Raji (cell line): Measurements from ENCODE around the gene FDXR.

ENCODE experiments used
- POLR2A ChIP-seq: IDR thresholded peaks from 2 replicates; pipeline ENCODE4 v1.6.1; 2011; ENCODE audit warnings: low read depth, low read length, control low read depth; ENCODE audit not compliant: insufficient read depth

The FDXR gene

DNA sequence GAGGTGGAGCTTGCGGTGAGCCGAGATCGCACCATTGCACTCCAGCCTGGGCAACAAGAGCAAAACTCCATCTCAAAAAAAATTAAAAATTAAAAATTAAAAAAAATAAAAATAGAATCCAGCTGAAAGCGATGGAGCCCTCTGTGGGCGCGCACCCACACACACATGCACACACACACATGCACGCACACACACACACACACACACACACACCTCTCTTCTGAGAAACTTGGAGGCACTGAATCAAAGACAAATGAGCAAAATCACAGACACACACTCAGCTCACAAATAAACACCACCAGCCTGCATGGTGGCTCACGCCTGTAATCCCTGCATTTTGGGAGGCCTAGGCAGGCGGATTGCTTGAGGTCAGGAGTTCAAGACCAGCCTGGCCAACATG, 30.2 kb upstream of the FDXR start:
- TF ChIP-seq POLR2A = no peak

DNA sequence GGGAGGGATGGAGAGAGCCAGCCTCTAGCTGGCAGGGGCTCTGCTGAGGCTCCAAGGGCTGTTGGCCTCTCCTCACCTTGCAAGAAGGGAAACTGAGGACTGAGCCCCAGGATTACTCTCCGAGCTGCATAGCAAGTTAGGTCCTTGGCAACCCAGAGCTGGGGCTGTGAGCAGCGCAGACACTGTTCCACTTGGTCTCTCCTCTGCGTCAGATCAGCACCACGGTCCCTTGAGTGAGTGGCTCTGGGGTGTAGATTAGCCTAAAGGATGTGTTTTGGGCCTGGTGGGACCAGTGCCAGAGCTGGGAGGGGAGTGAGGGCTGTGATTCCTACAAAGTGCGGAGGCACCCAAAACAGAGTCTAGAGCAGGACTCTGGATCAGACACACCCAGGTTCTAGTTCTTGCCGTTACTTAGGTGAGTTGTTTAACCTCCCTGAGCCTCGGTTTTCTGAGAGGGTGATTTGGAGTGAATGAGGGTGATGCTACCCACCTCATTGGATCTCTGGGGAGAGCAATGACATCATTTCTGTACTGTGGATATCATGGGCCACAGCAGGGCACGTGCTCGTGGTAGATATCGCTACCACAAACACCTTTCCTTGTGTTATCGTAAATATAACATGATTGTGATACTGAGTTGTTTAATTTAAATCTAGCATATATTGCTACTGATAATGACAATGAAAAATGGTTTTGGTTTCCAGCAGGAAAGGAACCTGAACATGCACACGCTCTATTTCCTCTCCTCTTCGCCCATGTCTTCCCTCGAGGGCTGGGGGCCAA, 28.8 kb upstream of the FDXR start:
- no peak for TF ChIP-seq POLR2A

DNA sequence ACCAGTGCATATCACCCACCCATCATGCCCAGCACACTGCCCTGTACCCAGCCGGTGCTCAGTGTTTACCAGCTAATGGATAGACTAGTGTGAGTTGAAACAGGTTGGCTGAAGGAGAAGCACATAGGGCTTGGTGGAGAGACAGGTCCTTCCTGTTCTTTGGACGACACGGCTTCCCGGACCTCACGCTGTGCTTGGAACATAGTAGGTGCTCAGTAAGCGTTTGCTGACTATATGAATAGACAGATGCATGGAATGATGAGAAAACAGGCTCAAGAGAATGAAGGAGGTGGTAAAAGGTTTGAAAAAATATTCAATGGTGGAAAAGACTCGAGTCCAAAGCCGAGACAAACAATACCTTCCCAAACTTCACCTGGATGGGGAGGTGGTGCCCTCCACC, 27.4 kb upstream of the FDXR start:
- TF ChIP-seq POLR2A = no peak

DNA sequence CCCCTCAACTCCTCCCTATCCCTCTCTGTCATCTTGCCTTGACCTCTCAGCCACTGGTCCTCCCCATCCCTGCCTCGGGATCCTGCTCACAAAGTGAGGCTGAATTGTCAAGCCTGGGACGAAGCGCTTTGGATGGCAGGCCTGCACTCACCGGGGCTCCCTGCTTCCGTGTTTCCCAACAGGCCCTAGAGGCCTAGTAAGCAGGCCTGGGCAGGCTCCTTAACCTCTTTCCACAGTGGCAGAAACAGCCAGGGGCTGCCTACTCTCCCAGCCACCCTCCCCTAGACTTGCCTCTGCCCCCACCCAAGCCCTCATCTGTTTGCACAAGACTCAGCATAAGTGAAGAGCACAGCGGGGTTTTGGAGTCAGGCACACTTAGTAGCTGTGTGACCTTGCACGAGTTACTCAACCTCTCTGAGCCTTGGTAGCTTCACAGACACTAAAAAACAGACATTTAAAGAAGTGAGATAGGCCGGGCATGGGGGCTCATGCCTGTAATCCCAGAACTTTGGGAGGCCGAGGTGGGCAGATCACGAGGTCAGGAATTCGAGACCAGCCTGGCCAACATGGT, 25.7 kb upstream of the FDXR start:
- no peak for TF ChIP-seq POLR2A

DNA sequence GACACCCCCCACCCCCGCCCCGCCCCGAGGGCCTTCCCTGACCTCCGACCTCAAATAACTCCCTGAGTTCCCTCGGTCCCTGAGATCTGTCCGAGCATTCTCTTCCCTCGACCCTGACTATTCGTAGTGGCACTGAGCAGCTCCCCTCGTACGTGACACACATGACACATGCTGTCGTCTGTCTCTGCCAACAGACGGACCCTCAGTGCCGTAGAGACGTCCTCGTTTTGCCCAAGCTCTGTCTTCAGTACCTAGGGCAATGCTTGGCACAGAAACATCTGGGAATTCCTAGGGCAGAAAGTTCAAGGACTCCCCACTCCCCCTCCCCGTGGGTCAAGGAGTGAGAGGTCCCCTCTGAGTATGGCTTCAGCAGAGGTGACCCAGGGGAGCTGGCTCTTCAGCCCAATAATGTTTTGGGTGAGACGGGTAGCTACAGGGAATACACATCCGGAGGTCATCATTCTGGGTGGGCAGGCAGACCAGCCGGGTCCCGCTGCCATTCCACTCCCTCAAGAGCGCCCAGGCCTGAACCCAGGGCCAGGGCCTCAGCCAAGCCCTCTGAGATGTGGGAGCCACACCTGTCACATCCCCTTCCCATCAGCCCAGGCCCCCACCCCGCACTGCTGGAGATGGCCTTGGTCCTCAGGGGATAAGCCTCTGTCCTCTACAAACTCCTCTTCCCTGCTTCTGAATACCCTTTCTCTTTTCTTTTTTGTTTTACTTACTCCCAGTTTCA, 21.3 kb upstream of the FDXR start:
- no peak for TF ChIP-seq POLR2A

DNA sequence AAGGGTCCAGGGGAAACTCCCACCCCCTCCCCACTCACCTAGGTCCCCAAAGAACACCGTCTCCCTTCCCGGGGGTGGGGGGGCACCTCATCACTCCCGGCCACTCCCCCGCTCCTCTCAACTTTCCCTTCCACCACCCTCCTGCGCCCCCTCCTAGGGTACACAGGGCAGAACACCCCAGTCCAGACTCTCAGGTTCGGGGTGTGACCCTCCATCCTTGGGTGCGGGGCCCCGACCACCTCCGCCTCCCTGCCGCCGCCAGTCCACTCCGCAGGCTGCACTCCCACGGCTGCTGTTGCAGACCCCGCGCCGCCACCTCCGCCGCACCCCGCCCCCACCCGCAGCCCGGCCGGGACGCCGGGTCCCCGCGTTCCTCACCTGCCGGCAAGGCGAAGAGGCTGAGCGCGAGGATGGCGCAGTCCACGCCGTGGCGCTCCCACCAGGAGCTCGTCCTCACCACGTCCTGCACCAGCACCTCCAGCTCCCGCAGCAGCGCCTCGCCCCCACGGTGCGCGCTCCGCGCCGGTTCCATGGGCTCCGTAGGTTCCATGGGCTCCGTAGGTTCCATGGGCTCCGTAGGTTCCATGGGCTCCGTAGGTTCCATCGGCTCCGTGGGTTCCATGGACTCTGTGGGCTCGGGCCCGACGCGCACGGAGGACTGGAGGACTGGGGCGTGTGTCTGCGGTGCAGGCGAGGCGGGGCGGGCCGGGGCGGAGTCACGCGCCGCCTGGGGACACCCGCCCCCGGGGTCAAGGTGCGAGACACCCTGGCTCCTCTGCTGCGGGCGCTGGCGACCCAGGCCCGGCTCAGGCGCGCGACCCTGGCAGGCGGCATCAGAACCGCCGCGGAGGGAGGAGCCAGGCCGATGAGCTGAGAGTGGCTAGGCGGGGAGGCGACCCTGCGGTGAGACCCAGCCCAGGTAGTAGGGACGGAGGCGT, 20.4 kb upstream of the FDXR start, which contains the start of gene FADS6:
TSS of gene FADS6 (minus strand) at position 660 of the 938 bp plus-strand sequence. CDS start at position 622, 38 bp downstream.
- no peak for TF ChIP-seq POLR2A

DNA sequence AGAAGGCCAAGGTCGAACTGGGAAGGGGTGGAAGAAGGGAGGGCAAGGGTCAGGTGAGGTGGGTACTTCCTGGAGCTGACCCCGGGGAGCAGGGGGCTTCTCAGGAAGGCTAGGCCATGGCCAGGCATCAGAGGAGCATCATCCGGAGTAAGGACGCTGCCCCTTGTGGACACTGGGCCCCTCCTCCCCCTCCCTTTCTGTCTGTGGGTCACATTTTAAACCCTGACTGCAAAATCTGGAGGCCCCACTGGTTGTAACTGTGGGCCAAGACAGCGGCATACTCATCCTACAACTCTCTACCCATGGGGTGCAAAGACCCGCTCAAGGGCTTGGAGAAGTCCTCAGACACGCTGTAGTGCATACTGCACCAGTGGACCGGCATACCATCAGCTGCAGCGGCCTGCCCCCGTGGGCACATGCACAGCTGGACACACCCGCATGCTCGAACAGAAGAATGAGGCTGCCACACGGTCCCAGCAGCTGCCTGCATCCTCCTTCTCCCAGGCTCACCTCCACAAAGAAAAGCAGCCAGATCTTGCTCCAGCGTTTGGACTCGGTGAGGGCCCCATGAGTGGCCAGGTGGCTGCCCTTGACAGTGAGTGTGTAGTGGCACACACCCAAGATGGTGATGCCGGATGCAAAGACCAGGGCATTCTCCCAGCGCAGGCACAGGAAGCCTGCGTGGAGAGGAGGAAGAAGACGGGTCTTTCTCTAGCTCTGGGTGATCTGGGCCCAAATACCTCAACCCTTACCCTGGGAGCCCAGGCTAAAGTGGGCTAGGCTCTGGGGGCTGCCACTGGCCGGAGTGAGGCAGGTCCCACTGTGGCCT, 19.4 kb upstream of the FDXR start:
- TF ChIP-seq POLR2A = no peak

DNA sequence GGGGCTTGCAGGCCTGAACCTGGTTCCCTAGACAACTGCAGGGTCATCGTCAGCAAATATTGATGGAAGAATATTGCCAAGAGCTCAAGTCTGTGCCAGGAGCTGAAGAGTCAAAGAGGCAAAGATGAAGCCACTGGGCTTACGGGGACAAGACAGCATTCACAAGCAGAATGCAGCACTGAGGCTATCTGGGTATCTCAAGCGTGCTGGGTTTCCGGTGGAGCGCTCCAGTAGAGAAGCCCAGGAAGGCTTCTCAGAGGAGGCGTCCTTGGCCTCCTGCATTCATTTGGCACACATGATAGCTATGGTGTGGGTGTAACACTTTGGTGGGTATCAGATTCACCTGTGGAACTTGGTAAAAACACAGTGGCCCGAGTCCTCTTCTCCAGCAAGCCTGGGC, 17.8 kb upstream of the FDXR start:
- TF ChIP-seq POLR2A = no peak

DNA sequence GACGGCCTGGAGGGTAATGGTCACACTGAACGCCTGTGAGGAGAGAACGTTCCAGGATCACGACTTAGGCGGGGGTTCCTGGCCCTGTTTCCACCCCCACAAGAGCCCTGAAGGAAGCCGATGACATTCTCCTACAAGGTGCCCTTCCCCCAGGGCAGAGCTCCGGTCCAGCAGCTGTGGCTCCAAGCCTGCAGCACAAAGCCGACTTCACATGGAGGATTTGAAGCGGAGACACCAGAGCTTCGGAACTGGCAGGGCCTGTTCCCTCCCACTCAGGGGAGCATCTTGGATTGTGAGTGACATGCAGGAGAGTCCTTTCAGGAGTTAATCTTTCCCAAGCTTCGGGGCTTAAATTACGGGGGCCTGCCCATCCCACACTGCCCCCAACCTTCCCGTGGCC, 15.7 kb upstream of the FDXR start:
- TF ChIP-seq POLR2A = no peak

DNA sequence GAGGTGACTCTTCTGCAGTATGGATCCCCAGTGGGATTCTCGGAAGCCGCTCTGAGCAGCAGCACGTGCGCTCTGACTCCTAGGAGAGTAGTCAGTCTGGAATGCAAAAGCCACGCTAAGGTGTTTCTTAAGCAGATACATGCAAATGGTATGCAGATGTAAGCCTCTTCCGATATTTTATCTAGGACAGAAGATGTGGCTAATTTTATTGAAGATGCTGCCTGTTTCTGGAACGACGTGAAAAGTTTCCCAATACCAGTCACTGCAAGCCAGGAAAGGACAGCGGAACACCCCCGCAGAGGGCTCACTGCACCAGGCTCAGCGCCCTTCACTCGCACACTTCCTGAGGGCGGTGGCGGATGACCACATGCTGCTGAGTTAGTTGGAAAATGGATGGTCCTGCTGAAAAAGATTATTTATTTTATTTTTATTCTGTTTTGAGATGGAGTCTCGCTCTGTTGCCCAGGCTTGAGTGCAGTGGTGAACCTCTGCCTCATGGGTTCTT, 10.5 kb upstream of the FDXR start:
- no peak for TF ChIP-seq POLR2A

DNA sequence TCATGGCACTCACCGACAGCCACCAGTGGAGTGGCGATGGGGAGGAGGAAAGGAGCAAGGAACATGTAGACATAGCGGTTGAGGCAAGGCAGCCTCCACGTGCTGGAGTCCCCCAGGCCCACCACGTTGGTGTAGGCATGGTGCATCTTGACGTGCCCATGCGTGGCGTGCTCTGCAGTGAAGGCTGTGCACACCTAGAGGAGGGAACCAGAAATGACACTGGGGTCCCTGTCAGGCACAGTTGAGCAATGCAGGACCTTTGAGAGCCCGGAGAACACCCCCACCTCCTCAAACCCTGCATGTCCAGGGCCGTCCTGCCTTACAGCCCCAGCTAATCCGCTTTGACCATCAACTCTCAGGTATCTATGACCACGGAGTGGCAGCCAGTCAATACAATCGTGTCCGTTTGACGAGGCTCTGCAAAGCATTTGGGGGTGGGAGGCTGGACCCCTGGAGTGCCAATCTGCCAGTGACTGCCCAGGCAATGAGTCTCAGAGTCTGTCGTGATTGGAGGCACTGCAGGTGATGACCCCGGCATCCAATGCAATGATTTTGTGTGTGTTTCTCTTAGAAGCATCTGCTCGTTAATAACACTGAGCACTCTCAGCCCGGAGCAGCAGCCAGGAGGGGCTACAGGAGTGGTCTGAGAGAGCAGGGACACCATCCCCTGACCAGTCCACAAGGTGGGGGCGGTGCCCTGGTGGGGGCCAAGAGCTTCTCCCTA, 9.9 kb upstream of the FDXR start:
- no peak for TF ChIP-seq POLR2A

DNA sequence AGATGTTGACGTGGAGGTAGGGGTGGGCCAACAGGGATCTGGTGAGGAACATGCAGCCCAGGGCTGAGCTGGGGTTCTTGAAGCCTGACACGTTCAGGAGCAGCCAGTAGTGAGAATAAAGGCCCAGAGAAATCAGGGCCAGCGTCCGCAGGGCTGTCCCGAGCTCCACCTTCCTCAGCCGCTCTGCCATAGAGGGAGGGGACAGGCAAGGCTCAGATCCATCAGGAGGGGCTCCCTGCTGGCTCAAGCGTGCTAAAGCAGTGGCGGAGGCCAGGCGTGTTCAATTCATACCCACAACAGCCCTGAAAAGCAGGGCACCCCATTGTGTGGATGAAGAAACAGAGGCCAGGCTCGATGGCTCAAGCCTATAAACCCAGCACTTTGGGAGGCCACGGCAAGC, 8.3 kb upstream of the FDXR start:
- no peak for TF ChIP-seq POLR2A

DNA sequence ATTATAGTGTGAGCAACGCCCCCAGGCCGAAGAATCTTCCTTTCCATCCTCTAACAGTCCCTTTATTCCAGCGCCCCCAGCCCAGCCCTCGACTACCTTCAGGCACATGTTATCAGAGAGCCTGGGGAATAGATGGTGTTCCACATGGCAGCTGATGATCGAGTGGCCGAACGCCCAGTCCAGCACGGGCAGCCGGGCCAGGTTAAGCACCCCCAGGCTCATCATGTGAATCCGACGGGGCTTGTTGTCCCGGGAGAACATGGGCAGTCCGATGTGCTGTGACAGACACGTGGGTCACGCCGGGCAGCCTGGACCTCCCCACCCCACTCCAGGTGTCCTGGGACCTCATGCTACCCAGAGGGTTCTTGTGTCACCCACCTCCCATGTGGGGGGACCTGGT, 6.5 kb upstream of the FDXR start:
- TF ChIP-seq POLR2A = no peak
